ENCODE data around the gene TEX13A. TPM values are rescaled to one million over a fixed set of nuclear protein-coding genes. Genes with fewer than 3 reads are reported as not detected.

Gene TEX13A, protein sequence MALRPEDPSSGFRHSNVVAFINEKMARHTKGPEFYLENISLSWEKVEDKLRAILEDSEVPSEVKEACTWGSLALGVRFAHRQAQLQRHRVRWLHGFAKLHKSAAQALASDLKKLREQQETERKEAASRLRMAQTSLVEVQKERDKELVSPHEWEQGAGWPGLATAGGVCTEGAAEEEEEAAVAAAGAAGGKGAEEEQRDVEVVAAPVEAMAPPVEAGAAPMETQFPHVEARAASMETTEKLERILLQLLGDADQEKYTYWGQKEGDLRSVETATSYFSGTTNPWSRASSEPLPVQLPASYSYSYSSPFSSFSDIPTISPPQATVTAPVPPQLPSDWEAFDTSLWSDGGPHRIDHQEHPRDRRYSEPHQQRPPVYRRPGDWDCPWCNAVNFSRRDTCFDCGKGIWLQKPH
- not detected for total RNA-seq

DNA sequence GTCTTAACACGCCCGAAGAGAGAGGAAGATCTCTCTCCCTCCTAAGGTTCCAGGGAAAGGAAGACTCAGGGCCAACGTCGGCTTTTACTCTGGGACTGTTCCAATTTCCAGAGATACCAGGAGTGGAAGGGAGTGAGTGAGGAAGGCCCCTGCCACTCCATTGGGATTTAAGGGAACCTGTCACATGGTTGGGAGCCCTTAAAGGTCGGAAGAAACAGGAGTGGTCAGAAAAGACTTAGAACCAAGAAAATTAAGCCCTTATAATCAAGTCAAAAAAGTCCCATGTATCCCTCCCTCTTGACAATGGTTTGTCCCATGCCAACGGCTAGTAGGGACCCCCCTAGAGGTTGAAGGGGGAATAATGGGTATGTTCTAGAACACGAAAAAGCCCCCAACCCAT is at the start of gene TEX13A:
TEX13A (minus strand) TSS at position 59 of the 400 bp plus-strand sequence. CDS start 297 bp downstream, outside the sequence.

All from melanocyte of skin (primary cell).